T-helper 2 cell treated with Interferon-gamma antibody and Interleukin-4, amounts not matched to agents 100 ng/mL and 5 ng/mL, for 36 hours (primary cell): Measurements from ENCODE around the gene HYLS1. TPM values are rescaled to one million over a fixed set of nuclear protein-coding genes. Genes with fewer than 3 reads are reported as not detected.
"Not testable (repeated sequence)": the region's sequence is repeated elsewhere in the genome, so short reads cannot be mapped to it uniquely, and the experiment has no call there.

Source experiments
- intact Hi-C: fragments of 100-400 bp; cut with micrococcal nuclease; formaldehyde crosslinking; loops from one replicate; pipeline ENCODE4 v1.15.1; 2023
- total RNA-seq: library from RNA; stranded (reverse); gene quantifications from 2 replicates; pipeline ENCODE4 v1.2.3, GENCODE V29; 2022

The HYLS1 gene
- 15.6 and 16.8 TPM in 2 replicates for total RNA-seq

GRCh38 chr11:125887373-125888324, at the start of gene HYLS1:
Gene HYLS1 (plus strand): TSS chr11:125887668. CDS start chr11:125899369, 11,701 bp downstream.
- intact Hi-C loops: loop anchor here (1.0 to 10.0 kb wide), 12 partner anchors 16 to 1215 kb away; partner anchors contain the start of genes CCDC15, CHEK1, EI24 and FAM118B

- intact Hi-C loops: no loop called here
Measured at GRCh38 chr11:125842321-125842948, 45.0 kb upstream of the HYLS1 start.

GRCh38 chr11:125846188-125846587, 41.3 kb upstream of the HYLS1 start:
- intact Hi-C loops: no loop called here

- intact Hi-C loops: not testable (repeated sequence)
Measured at GRCh38 chr11:125857670-125858069, 29.8 kb upstream of the HYLS1 start.

- intact Hi-C loops: not testable (repeated sequence)
Measured at GRCh38 chr11:125862786-125863185, 24.7 kb upstream of the HYLS1 start.

- intact Hi-C loops: not testable (repeated sequence)
Measured at GRCh38 chr11:125865354-125865753, 22.1 kb upstream of the HYLS1 start.

GRCh38 chr11:125869521-125869920, 17.9 kb upstream of the HYLS1 start:
- intact Hi-C loops: no loop called here

- intact Hi-C loops: loop anchor here (5.0 to 10.0 kb wide), 4 partner anchors 304 to 909 kb away; partner anchors contain the start of gene EI24
Measured at GRCh38 chr11:125871391-125872137, 15.9 kb upstream of the HYLS1 start.

- intact Hi-C loops: loop anchor here (5.0 to 10.0 kb wide), 4 partner anchors 305 to 910 kb away; partner anchors contain the start of gene EI24
Measured at GRCh38 chr11:125872138-125872491, 15.4 kb upstream of the HYLS1 start.

- intact Hi-C loops: loop anchor here (1.0 to 10.0 kb wide), 6 partner anchors 150 to 912 kb away; partner anchors contain the start of genes CHEK1 and EI24
Measured at GRCh38 chr11:125873881-125874555, 13.4 kb upstream of the HYLS1 start.

- intact Hi-C loops: loop anchor here (1.0 to 10.0 kb wide), 6 partner anchors 150 to 912 kb away; partner anchors contain the start of genes CHEK1 and EI24
Measured at GRCh38 chr11:125874556-125875124, 12.8 kb upstream of the HYLS1 start.

GRCh38 chr11:125881291-125881690, 6.2 kb upstream of the HYLS1 start:
- intact Hi-C loops: loop anchor here (10.0 kb wide), 1 partner anchor 766 kb away; the partner anchor contains the start of gene TMEM218

GRCh38 chr11:125883375-125883774, 4.1 kb upstream of the HYLS1 start:
- intact Hi-C loops: loop anchor here (10.0 kb wide), 1 partner anchor 769 kb away; the partner anchor contains the start of gene TMEM218

- intact Hi-C loops: loop anchor here (1.0 to 10.0 kb wide), 12 partner anchors 16 to 1215 kb away; partner anchors contain the start of genes CCDC15, CHEK1, EI24 and FAM118B
Measured at GRCh38 chr11:125886997-125887372, 483 bp upstream of the HYLS1 start.

GRCh38 chr11:125890447-125891100, 3.1 kb downstream of the HYLS1 start:
- intact Hi-C loops: no loop called here

GRCh38 chr11:125892071-125892470, 4.6 kb downstream of the HYLS1 start:
- intact Hi-C loops: no loop called here

- intact Hi-C loops: no loop called here
Measured at GRCh38 chr11:125892994-125893393, 5.5 kb downstream of the HYLS1 start.

- intact Hi-C loops: loop anchor here (2.0 to 5.0 kb wide), 2 partner anchors 160 to 791 kb away; partner anchors contain the start of genes CDON and TMEM218
Measured at GRCh38 chr11:125901872-125902271, 14.4 kb downstream of the HYLS1 start.

GRCh38 chr11:125902277-125902926, 14.9 kb downstream of the HYLS1 start:
- intact Hi-C loops: loop anchor here (2.0 to 5.0 kb wide), 2 partner anchors 160 to 792 kb away; partner anchors contain the start of genes CDON and TMEM218
